ENCODE results near the gene MTMR3. TPM values are rescaled to one million over a fixed set of nuclear protein-coding genes. Genes with fewer than 3 reads are reported as not detected.
A peak's percentile ranks its signal among the peaks of the same experiment; 100 is the strongest.

MTMR3 gene
- polyA plus RNA-seq, 1 of the 3 experiments (the other 2 are of a cell fraction) = 20.4 TPM

GRCh38 chr22:29951791-29952413, 68.9 kb downstream of the MTMR3 start:
- peaks cover 34% of the 10 kb centered on the region; the same call in 1 of the 2 replicates for H4K20me1 ChIP-seq (ENCODE audit: insufficient read depth)
- POLR2A ChIA-PET = no interaction called here
- 95% methylated on average over 8 of the region's 8 CpGs for WGBS (ENCODE audit: low lambda C conversion rate)

DNA sequence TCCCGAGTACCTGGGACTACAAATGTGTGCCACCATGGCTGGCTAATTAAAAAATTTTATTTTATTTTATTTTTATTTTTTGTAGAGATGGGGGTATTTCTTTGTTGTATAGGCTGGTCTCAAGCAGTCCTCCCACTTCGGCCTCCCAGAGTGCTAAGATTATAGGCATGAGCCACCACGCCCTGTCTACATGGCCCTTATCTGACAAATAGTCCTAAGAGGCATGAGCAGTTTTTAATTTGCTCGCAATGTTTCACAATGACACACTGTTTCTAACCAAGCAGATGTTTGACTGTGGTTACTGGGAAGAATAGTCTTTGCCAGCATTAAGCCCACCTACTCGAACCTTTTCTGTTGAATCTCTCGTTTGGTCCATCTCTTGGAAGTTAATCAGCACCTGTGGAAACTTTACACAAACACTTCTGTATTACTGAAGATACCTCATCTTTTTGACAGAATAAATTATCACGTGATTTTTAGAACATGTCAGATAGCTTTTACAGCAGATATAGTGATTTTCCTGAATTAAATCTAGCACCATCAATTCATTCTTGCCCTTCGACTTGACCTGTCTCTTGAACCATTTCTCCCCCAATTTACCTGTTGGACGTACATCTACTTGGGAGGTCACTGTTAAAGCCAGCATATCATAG, 71.4 kb downstream of the MTMR3 start:
- ChIA-PET POLR2A (no interaction called here), CTCF (interaction anchor here (1.0 to 1.9 kb wide), 2 partner anchors 24 to 51 kb away, joined by 3 to 4 read pairs; no protein-coding TSS in a partner anchor)
- Histone ChIP-seq H3K9ac (no peak overlapping the region), H3K36me3 (replicated peaks in 1 of 2; ENCODE audit: control insufficient read depth in 1 of 2, insufficient read depth in 2 of 2, low read length in 1 of 2) (peaks cover 0 to 7% of the 10 kb centered on the region in 2 experiments), H3F3A (replicated peaks; ENCODE audit: insufficient read depth) (peaks cover 4% of the 10 kb centered on the region), H3K27ac (ENCODE audit: low read depth in 2 of 2, low read length in 1 of 2) (no peak overlapping the region), H3K9me3 (no peaks in the 10 kb centered on the region), H3K4me1 (ENCODE audit: control insufficient read depth in 1 of 2, insufficient read depth in 2 of 2, low read depth in 1 of 2, low read length in 1 of 2) (peaks cover 0 to 4% of the 10 kb centered on the region in 2 experiments; a peak in 2 of 4 replicates), H3K4me2 (no peak overlapping the region), H3K4me3 (ENCODE audit: low read depth in 2 of 2, low read length in 1 of 2) (no peak overlapping the region), H2AFZ (ENCODE audit: low read depth) (no peak overlapping the region), H3K9me2 (no peaks in the 10 kb centered on the region), H3K79me2 (ENCODE audit: insufficient read depth) (peaks cover 81% of the 10 kb centered on the region), H3K27me3 (ENCODE audit: insufficient read depth) (no peaks in the 10 kb centered on the region), H4K20me1 (ENCODE audit: insufficient read depth) (peaks cover 30% of the 10 kb centered on the region; the same call in 1 of the 2 replicates)
- DNase-seq = no peak
- WGBS (ENCODE audit: low lambda C conversion rate) = 88% methylated on average over 9 of the region's 9 CpGs
- TF ChIP-seq MEF2A (IDR thresholded peaks at IDR 0.05; ENCODE audit: borderline replicate concordance, low read depth) = no peak
- TF ChIP-seq EP300 (IDR thresholded peaks at IDR 0.05; ENCODE audit: borderline replicate concordance in 1 of 2, low read depth in 1 of 2, low read length in 1 of 2) = no peak
- no peak for TF ChIP-seq TEAD4 (IDR thresholded peaks at IDR 0.05; ENCODE audit: borderline replicate concordance, insufficient read depth)
- no peak for TF ChIP-seq USF2 (IDR thresholded peaks at IDR 0.05; ENCODE audit: borderline replicate concordance, low read depth, low read length)
- TF ChIP-seq CHD2 (IDR thresholded peaks at IDR 0.05; ENCODE audit: low read length, partially characterized antibody) = no peak
- no peak for TF ChIP-seq TCF12 (IDR thresholded peaks at IDR 0.05)
- no peak for TF ChIP-seq SIN3A (IDR thresholded peaks at IDR 0.05; ENCODE audit: borderline replicate concordance, low read depth, low read length)

More at GRCh38 chr22:29951791-29952413, 68.9 kb downstream of the MTMR3 start:
- no peak overlapping the region for H3K9ac ChIP-seq
- H3K4me1 ChIP-seq (ENCODE audit: control insufficient read depth in 1 of 2, insufficient read depth in 2 of 2, low read depth in 1 of 2, low read length in 1 of 2) = peaks cover 4 to 15% of the 10 kb centered on the region in 2 experiments
- peaks cover 24% of the 10 kb centered on the region for H3F3A ChIP-seq (replicated peaks; ENCODE audit: insufficient read depth)
- CTCF ChIA-PET = interaction anchor here (0.6 kb wide), 1 partner anchor 53 kb away, joined by 3 read pairs; no protein-coding TSS in a partner anchor
- DNase-seq = peak; percentile 28
- H3K27me3 ChIP-seq (ENCODE audit: insufficient read depth) = no peaks in the 10 kb centered on the region
- H3K36me3 ChIP-seq (replicated peaks in 1 of 2; ENCODE audit: control insufficient read depth in 1 of 2, insufficient read depth in 2 of 2, low read length in 1 of 2) = peaks cover 0 to 3% of the 10 kb centered on the region in 2 experiments
- H3K79me2 ChIP-seq (ENCODE audit: insufficient read depth) = peaks cover 91% of the 10 kb centered on the region
- H3K4me2 ChIP-seq = no peak overlapping the region
- H3K9me2 ChIP-seq = no peaks in the 10 kb centered on the region
- H3K4me3 ChIP-seq (ENCODE audit: low read depth in 2 of 2, low read length in 1 of 2) = no peak overlapping the region
- no peak overlapping the region for H2AFZ ChIP-seq (ENCODE audit: low read depth)
- H3K9me3 ChIP-seq = no peaks in the 10 kb centered on the region
- no peak overlapping the region; a peak in 1 of 4 replicates for H3K27ac ChIP-seq (ENCODE audit: low read depth in 2 of 2, low read length in 1 of 2)
- TF ChIP-seq GATA2 (CRISPR knock-in tag; IDR thresholded peaks at IDR 0.05) = 0 out of 2 replicates have a peak, but pooled peaks have one; percentile 7
- peak in 1 of 2 experiments; percentile 37; a peak in 1 of 4 replicates for TF ChIP-seq EP300 (IDR thresholded peaks at IDR 0.05; ENCODE audit: borderline replicate concordance in 1 of 2, low read depth in 1 of 2, low read length in 1 of 2)
- no peak for TF ChIP-seq ZBTB33 (IDR thresholded peaks at IDR 0.05; ENCODE audit: borderline replicate concordance, low read depth)
